COLO668 (cell line): Measurements from ENCODE around the gene LCN9.

Experiments used
- DNase-seq: peaks from one replicate; lab custom pipeline; 2025; ENCODE audit not compliant: unreplicated experiment; lab: John Stamatoyannopoulos, UW

LCN9 gene

DNA sequence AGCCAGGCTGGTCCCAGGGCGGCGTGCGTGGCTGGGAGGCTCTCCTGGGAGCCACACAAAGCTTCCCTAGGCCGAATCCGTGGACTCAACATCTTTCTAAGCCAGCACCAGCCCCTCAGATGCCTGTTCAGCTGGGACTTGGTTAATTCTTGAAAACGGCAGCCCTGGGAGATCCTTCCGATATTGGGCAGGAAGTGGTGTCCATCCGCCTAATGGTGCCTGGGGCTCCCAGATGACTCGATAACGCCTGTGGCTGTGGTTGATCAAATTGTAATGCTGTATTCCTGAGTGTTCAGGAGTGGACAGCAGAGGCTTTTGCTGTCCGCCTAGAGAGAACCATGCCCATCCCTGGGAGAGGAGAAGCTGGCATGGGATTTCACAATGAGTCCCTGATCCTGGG is 52.9 kb downstream of the LCN9 start:
- DNase-seq = no peak
